Upper lobe of left lung (tissue), 4 donors: ENCODE results near the gene KNTC1.

ENCODE experiments used
- CTCF ChIP-seq, 6 experiments: fragments of 450-650 bp in 4 of 6; fragments of 200-600 bp in 2 of 6; sonication (generic) in 2 of 6; IDR thresholded peaks; one replicate each; pipeline ENCODE4 v1.5.1; 2016 to 2019; ENCODE audit warnings: antibody characterized with exemption in 6 of 6
- EP300 ChIP-seq, 4 donors: sonication (generic); formaldehyde crosslinking; IDR thresholded peaks; one replicate each; pipeline ENCODE4 v1.5.1; 2017; ENCODE audit warnings: antibody characterized with exemption in 4 of 4, control low read depth in 2 of 4
- POLR2A ChIP-seq, 4 donors: fragments of 450-650 bp; IDR thresholded peaks; one replicate each; pipeline ENCODE4 v1.5.1; 2016 to 2017; ENCODE audit warnings: antibody characterized with exemption in 4 of 4, mild to moderate bottlenecking in 2 of 4
- POLR2AphosphoS5 ChIP-seq, 2 donors: sonication (generic); formaldehyde crosslinking; IDR thresholded peaks; one replicate each; pipeline ENCODE4 v1.5.1; 2017; ENCODE audit warnings: antibody characterized with exemption in 2 of 2

- TF ChIP-seq EP300 (IDR thresholded peaks at IDR 0.05), result no peak
- TF ChIP-seq CTCF (IDR thresholded peaks at IDR 0.05), result no peak
- TF ChIP-seq POLR2AphosphoS5 (IDR thresholded peaks at IDR 0.05), result no peak
- no peak for TF ChIP-seq POLR2A (IDR thresholded peaks at IDR 0.05)
Measured at GRCh38 chr12:122503147-122503751, 23.8 kb upstream of the KNTC1 start.
